Skeletal muscle tissue (tissue), 4 donors: Measurements from ENCODE around the gene DPP8. TPM values are rescaled to one million over a fixed set of nuclear protein-coding genes. Genes with fewer than 3 reads are reported as not detected.
"Not testable (repeated sequence)": the region's sequence is repeated elsewhere in the genome, so short reads cannot be mapped to it uniquely, and the experiment has no call there.

ENCODE experiments used
- H3K27ac ChIP-seq: one replicate; pipeline ENCODE4 v1.7.0; 2013; ENCODE audit warnings: mild to moderate bottlenecking, low read depth, low read length, inconsistent platforms
- H3K27me3 ChIP-seq, 3 donors: one replicate each; pipeline ENCODE4 v1.7.0; 2013; ENCODE audit warnings: low read length in 3 of 3; ENCODE audit not compliant: control insufficient read depth in 3 of 3, insufficient read depth in 3 of 3
- H3K36me3 ChIP-seq, 3 donors: one replicate each; pipeline ENCODE4 v1.7.0; 2013; ENCODE audit warnings: low read length in 3 of 3; ENCODE audit not compliant: control insufficient read depth in 3 of 3, insufficient read depth in 3 of 3
- H3K4me1 ChIP-seq, 3 donors: one replicate each; pipeline ENCODE4 v1.7.0; 2013; ENCODE audit warnings: low read length in 3 of 3, mild to moderate bottlenecking in 3 of 3; ENCODE audit not compliant: control insufficient read depth in 3 of 3, insufficient read depth in 3 of 3
- H3K4me3 ChIP-seq, 3 donors: one replicate each; pipeline ENCODE4 v1.7.0; 2013; ENCODE audit warnings: low read length in 3 of 3
- H3K9ac ChIP-seq, 3 donors: one replicate each; pipeline ENCODE4 v1.7.0; 2013; ENCODE audit warnings: low read length in 3 of 3, mild to moderate bottlenecking in 3 of 3, moderate library complexity in 2 of 3, low read depth in 1 of 3
- H3K9me3 ChIP-seq, 3 donors: one replicate each; pipeline ENCODE4 v1.7.0; 2013; ENCODE audit warnings: low read length in 3 of 3; ENCODE audit not compliant: control insufficient read depth in 3 of 3
- total RNA-seq: library from RNA; depleted of rRNA; stranded (reverse); fragments of >200 nt; gene quantifications from one replicate; pipeline ENCODE4 v1.2.3, GENCODE V29; 2014
- donor health status: Osteomylitis.

The DPP8 gene
- total RNA-seq, 1 donor from 2014 or later, result 43.3 TPM

- peaks cover 0 to 5% (median 5%) of the 10 kb centered on the region in 3 donors for H3K27me3 ChIP-seq
Measured at GRCh38 chr15:65399997-65400396, 117.5 kb downstream of the DPP8 start.

GRCh38 chr15:65399001-65399706, 118.3 kb downstream of the DPP8 start:
- peaks cover 0 to 13% (median 12%) of the 10 kb centered on the region in 3 donors for H3K27me3 ChIP-seq
- H3K4me1 ChIP-seq, result peaks cover 26 to 36% (median 28%) of the 10 kb centered on the region in 3 donors
- H3K9me3 ChIP-seq, result no peaks in the 10 kb centered on the region
- H3K36me3 ChIP-seq, result peaks cover 4 to 13% (median 7%) of the 10 kb centered on the region in 3 donors
- H3K27ac ChIP-seq, result no peak overlapping the region
- H3K4me3 ChIP-seq, result no peak overlapping the region
- no peak overlapping the region for H3K9ac ChIP-seq

More at GRCh38 chr15:65399997-65400396, 117.5 kb downstream of the DPP8 start:
- H3K9ac ChIP-seq, result peak overlapping the region in 1 of 3 donors; percentile 26
- H3K36me3 ChIP-seq, result peaks cover 0 to 5% (median 4%) of the 10 kb centered on the region in 3 donors
- peak overlapping the region; percentile 67 for H3K27ac ChIP-seq
- peaks cover 26 to 39% (median 28%) of the 10 kb centered on the region in 3 donors for H3K4me1 ChIP-seq
- H3K4me3 ChIP-seq, result no peak overlapping the region
- no peaks in the 10 kb centered on the region for H3K9me3 ChIP-seq

DNA sequence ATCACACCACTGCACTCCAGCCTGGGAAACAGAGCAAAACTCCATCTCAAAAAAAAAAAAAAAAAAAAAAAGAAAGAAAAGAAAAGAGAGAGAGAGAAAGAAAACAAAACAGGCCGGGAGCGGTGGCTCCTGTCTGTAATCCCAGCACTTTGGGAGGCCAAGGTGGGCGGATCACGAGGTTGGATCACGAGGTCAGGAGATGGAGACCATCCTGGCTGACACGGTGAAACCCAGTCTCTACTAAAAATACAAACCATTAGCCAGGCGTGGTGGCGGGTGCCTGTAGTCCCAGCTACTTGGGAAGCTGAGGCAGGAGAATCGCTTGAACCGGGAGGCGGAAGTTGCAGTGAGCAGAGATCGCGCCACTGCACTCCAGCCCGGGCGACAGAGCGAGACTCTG, 119.0 kb downstream of the DPP8 start:
- H3K27ac ChIP-seq, H3K9ac ChIP-seq, H3K4me3 ChIP-seq, H3K9me3 ChIP-seq: not testable (repeated sequence)
- Histone ChIP-seq H3K4me1 (peaks cover 24 to 32% (median 28%) of the 10 kb centered on the region in 3 donors), H3K36me3 (peaks cover 11 to 16% (median 14%) of the 10 kb centered on the region in 3 donors), H3K27me3 (peaks cover 0 to 13% (median 13%) of the 10 kb centered on the region in 3 donors)

DNA sequence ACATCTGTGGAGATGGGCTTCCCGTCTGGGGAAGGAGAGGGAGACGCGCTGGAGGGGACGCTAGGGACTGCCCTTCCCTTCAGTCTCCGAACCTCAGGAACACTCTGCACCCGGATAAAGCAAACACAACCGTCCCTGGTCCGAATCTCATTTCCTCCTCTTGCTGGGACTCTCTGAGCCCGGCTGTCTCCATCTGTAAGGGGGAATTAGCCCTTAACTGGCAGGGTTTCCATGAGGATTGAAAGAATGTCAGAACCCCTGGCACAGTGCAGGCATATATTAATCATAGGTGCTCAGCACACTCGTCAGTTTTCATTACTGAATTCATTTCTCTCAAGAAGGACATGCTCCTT, 120.5 kb downstream of the DPP8 start:
- Histone ChIP-seq H3K27me3 (peaks cover 0 to 13% (median 13%) of the 10 kb centered on the region in 3 donors), H3K9ac (no peak overlapping the region), H3K4me1 (peaks cover 19 to 21% (median 21%) of the 10 kb centered on the region in 3 donors), H3K4me3 (no peak overlapping the region), H3K9me3 (no peaks in the 10 kb centered on the region), H3K27ac (no peak overlapping the region), H3K36me3 (peaks cover 18 to 24% (median 20%) of the 10 kb centered on the region in 3 donors)

DNA sequence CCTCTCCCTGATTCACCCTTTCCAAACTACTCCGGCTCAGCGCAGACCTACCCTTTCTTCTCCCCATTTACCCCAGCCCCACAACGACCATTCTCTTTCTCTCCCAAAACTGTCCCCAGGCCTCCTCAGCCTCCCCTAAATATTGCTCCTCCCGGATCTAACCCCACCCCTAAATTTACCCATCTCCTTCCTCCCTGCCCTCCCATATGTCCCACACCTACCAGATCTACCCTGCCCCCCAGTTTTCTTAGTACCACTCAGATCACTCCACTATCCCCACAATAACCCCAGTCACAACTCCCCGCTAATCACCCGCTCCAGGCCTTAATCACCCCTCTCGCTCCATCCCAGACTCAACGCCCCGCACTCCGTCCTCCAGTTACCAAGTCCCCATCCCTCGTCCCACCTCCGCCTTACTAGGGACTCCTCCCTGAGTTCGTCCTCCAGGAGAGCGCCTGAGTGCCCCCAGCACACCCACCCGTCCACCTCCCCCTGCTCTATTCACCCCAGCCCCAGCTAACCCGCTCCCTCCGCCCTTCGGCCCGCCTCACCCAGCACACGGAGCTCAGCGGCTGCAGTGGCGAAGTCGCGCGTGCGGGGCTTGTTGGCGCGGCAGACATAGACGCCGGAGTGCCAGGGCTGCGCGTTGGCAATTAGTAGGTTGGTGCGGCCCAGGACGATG, 121.1 kb downstream of the DPP8 start:
- H3K36me3 ChIP-seq, result peaks cover 18 to 25% (median 24%) of the 10 kb centered on the region in 3 donors
- H3K4me3 ChIP-seq, result no peak overlapping the region
- H3K4me1 ChIP-seq, result peaks cover 14 to 16% (median 16%) of the 10 kb centered on the region in 3 donors
- peaks cover 0 to 13% (median 13%) of the 10 kb centered on the region in 3 donors for H3K27me3 ChIP-seq
- H3K27ac ChIP-seq, result no peak overlapping the region
- H3K9ac ChIP-seq, result no peak overlapping the region
- no peaks in the 10 kb centered on the region for H3K9me3 ChIP-seq

GRCh38 chr15:65395567-65396202, 121.8 kb downstream of the DPP8 start:
- no peaks in the 10 kb centered on the region for H3K9me3 ChIP-seq
- peaks cover 7 to 9% (median 9%) of the 10 kb centered on the region in 3 donors for H3K4me1 ChIP-seq
- no peak overlapping the region for H3K4me3 ChIP-seq
- H3K36me3 ChIP-seq, result peaks cover 20 to 28% (median 28%) of the 10 kb centered on the region in 3 donors
- no peak overlapping the region for H3K27ac ChIP-seq
- H3K27me3 ChIP-seq, result peaks cover 0 to 13% (median 13%) of the 10 kb centered on the region in 3 donors
- no peak overlapping the region for H3K9ac ChIP-seq

DNA sequence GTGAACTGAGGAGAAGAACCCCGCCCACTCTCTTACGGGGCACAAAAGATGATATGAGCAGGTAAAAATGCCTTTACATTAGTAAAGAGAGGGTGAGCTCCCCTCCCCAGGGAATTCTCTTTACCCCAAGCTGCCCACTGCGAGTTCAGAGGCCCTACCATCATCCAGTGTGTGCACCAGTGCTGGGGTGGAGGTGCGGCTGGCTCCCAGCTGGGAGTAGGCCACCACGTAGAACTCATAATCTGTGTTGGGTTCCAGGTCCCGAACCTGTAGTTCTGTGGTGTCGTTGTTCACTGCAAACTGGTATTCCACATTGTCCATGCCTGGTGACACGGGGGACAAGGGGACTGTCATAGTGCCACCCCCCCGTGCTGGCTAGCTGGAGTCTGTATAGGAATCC, 122.6 kb downstream of the DPP8 start:
- peaks cover 0 to 1% (median 1%) of the 10 kb centered on the region in 3 donors for H3K4me1 ChIP-seq
- H3K9me3 ChIP-seq, result no peaks in the 10 kb centered on the region
- H3K27me3 ChIP-seq, result peaks cover 0 to 13% (median 13%) of the 10 kb centered on the region in 3 donors
- peaks cover 23 to 34% (median 33%) of the 10 kb centered on the region in 3 donors for H3K36me3 ChIP-seq
- no peak overlapping the region for H3K4me3 ChIP-seq
- no peak overlapping the region for H3K9ac ChIP-seq
- H3K27ac ChIP-seq, result no peak overlapping the region

- H3K27me3 ChIP-seq, result peaks cover 0 to 13% (median 13%) of the 10 kb centered on the region in 3 donors
- H3K36me3 ChIP-seq, result peaks cover 26 to 40% (median 39%) of the 10 kb centered on the region in 3 donors
- H3K9me3 ChIP-seq, result no peaks in the 10 kb centered on the region
Measured at GRCh38 chr15:65394280-65394789, 123.2 kb downstream of the DPP8 start.

GRCh38 chr15:65393557-65393956, 123.9 kb downstream of the DPP8 start:
- no peak overlapping the region for H3K27ac ChIP-seq
- no peak overlapping the region for H3K4me3 ChIP-seq
- H3K9me3 ChIP-seq, result no peaks in the 10 kb centered on the region
- H3K4me1 ChIP-seq, result no peaks in the 10 kb centered on the region
- peaks cover 0 to 13% (median 13%) of the 10 kb centered on the region in 3 donors for H3K27me3 ChIP-seq
- H3K36me3 ChIP-seq, result peaks cover 29 to 47% (median 47%) of the 10 kb centered on the region in 3 donors
- peak overlapping the region in 1 of 3 donors; percentile 33 for H3K9ac ChIP-seq

More at GRCh38 chr15:65394280-65394789, 123.2 kb downstream of the DPP8 start:
- Histone ChIP-seq H3K9ac (no peak overlapping the region), H3K4me3 (no peak overlapping the region), H3K4me1 (no peaks in the 10 kb centered on the region), H3K27ac (no peak overlapping the region)
